HT1080 (cell line): ENCODE measurements around the gene TSPAN9. TPM values are rescaled to one million over a fixed set of nuclear protein-coding genes. Genes with fewer than 3 reads are reported as not detected.
A peak's percentile ranks its signal among the peaks of the same experiment; 100 is the strongest.

Source experiments
- DNase-seq: peaks from one replicate; pipeline ENCODE4 v3.0.0-alpha.2; 2015; ENCODE audit warnings: low read depth
- total RNA-seq: library from RNA; depleted of rRNA; stranded (reverse); fragments of >200 nt; shearing (Covaris generic); gene quantifications from 2 replicates; pipeline ENCODE4 v1.2.3, GENCODE V29; 2014

Gene TSPAN9
- total RNA-seq, 1 experiment from 2014 or later: 18.5 TPM

GRCh38 chr12:3220382-3221321 is 143.5 kb downstream of the TSPAN9 start:
- DNase-seq: no peak

GRCh38 chr12:3222306-3222705 is 145.1 kb downstream of the TSPAN9 start:
- DNase-seq: no peak

GRCh38 chr12:3222979-3223378 is 145.8 kb downstream of the TSPAN9 start:
- no peak for DNase-seq

GRCh38 chr12:3223601-3224529 is 146.7 kb downstream of the TSPAN9 start:
- no peak for DNase-seq

GRCh38 chr12:3224530-3224903 is 147.3 kb downstream of the TSPAN9 start:
- DNase-seq: no peak

GRCh38 chr12:3225154-3225795 is 148.1 kb downstream of the TSPAN9 start:
- peak; percentile 98 for DNase-seq

GRCh38 chr12:3225796-3226180 is 148.6 kb downstream of the TSPAN9 start:
- no peak for DNase-seq

GRCh38 chr12:3226264-3226663 is 149.1 kb downstream of the TSPAN9 start:
- no peak for DNase-seq

GRCh38 chr12:3227076-3227975 is 150.1 kb downstream of the TSPAN9 start:
- DNase-seq: no peak

GRCh38 chr12:3228552-3228951 is 151.4 kb downstream of the TSPAN9 start:
- no peak for DNase-seq

- no peak for DNase-seq
Observed at GRCh38 chr12:3229577-3229976, 152.4 kb downstream of the TSPAN9 start.

GRCh38 chr12:3230758-3231375 is 153.7 kb downstream of the TSPAN9 start:
- DNase-seq: no peak

GRCh38 chr12:3231399-3231876 is 154.3 kb downstream of the TSPAN9 start:
- DNase-seq: no peak

- DNase-seq: no peak
Observed at GRCh38 chr12:3233797-3234196, 156.6 kb downstream of the TSPAN9 start.

GRCh38 chr12:3236345-3237187 is 159.4 kb downstream of the TSPAN9 start:
- peak; percentile 89 for DNase-seq

- no peak for DNase-seq
Observed at GRCh38 chr12:3238196-3238595, 161.0 kb downstream of the TSPAN9 start.

- no peak for DNase-seq
Observed at GRCh38 chr12:3241621-3242020, 164.4 kb downstream of the TSPAN9 start.

- DNase-seq: no peak
Observed at GRCh38 chr12:3242199-3242863, 165.2 kb downstream of the TSPAN9 start.
